ENCODE results near the gene EIF2B2.

Gene EIF2B2

GRCh38 chr14:75002392-75003249, at the start of gene EIF2B2:
TSS of gene EIF2B2 (plus strand) at chr14:75002921. CDS start at chr14:75002991, 70 bp downstream.
- DNase-seq (ENCODE audit: low spot score), result peak; percentile 98

- no peak for DNase-seq (ENCODE audit: low spot score)
Observed at GRCh38 chr14:74953686-74954085, 49.0 kb upstream of the EIF2B2 start.

DNA sequence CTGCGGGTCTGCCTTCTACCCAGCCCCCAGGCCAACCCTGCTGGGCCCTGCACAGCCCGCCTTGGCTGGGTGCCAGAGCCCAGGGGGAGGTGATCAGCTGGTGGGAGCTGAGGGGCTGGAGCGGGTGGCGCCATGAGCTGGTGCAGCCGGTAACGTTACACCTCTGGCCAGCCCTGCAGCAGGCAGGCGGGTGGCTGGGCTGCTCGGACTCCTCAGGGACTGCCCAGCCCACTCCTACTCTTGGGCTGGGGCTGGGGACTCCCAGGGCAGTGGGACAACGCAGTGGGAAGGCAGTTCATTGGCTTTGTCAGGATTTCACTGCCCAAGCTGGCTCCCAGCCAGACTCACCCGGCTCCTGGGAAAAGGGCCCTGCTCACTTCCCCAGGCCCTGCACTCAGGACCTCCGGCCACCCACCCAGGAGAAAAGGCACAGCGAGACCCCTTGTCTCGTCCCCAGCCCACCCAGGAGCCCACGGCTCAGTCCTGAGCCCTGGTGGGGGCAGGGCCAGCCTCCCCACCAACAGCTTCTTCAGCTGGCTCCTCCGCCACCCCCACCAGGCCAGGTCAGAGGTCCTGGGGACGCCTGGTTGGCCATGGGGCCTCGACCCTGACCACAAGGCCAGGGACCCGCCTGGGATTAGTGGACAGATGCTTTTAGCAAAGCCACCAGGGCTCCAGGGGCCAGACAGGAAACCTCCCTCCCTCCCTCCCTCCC, 48.3 kb upstream of the EIF2B2 start:
- no peak for DNase-seq (ENCODE audit: low spot score)

DNA sequence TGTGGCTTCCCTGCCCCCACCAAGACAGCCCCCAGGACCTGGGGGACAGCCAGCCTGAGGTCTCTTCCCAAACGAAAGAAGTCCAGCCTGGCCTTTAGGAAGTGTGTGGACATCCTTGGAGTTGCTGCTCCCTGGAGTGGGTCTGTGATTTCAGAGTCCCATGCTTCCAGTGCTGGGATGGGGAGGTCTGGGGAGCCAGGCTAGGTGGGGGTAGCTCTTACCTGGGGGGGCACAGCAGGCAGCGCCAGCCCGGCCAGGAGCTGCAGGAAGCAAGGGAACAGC, 47.8 kb upstream of the EIF2B2 start:
- no peak for DNase-seq (ENCODE audit: low spot score)

GRCh38 chr14:74955229-74956026, 47.3 kb upstream of the EIF2B2 start, which contains the start of gene PGF:
TSS of gene PGF (minus strand) at chr14:74955597. CDS start at chr14:74955242, 355 bp downstream.
- DNase-seq (ENCODE audit: low spot score), result no peak

GRCh38 chr14:74956027-74956279, 46.8 kb upstream of the EIF2B2 start:
- no peak for DNase-seq (ENCODE audit: low spot score)

- no peak for DNase-seq (ENCODE audit: low spot score)
Observed at GRCh38 chr14:74956280-74957072, 46.2 kb upstream of the EIF2B2 start.

GRCh38 chr14:74959596-74960180, 43.0 kb upstream of the EIF2B2 start:
- no peak for DNase-seq (ENCODE audit: low spot score)

- DNase-seq (ENCODE audit: low spot score), result no peak
Observed at GRCh38 chr14:74960736-74961135, 42.0 kb upstream of the EIF2B2 start.

- no peak for DNase-seq (ENCODE audit: low spot score)
Observed at GRCh38 chr14:74961238-74961911, 41.3 kb upstream of the EIF2B2 start.

DNA sequence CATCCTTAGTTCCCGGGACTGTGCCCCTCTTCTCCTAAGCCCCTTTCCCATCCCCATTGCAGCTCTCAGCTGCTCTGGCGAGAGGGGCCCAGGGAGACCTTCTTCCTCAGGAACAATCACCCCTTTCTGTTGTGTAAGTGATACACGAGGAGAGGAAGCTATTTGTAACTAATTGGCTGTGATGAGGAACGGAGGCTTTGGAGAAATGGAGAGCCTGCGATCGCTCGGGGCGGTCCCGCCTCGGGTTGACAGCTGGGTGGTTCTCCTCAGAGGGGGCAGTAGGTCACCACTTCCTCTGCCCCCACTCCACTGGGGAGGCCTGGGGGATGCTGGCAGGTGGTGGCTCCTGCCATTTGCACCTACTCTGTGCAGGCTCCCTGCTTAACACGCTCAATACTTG, 40.7 kb upstream of the EIF2B2 start:
- no peak for DNase-seq (ENCODE audit: low spot score)

DNA sequence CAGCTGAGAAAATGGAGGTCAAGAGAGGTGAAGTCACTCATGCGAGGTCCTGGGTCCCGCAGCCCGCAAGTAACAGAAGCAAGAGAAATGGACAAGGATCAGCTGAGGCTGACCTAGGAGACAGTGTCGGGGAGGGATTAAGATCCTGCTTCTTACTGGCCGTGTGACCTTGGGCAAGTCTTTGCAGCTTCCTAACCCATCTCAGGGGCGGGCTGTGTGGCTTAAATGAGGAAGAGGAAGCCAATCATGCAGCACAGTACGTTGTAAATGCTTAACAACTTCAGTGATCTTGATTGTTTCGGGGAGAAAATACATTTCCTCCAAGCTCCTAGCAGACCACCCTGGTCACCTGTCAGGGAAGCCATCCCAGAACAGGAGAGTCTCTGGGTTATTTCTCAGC, 40.2 kb upstream of the EIF2B2 start:
- DNase-seq (ENCODE audit: low spot score), result no peak

GRCh38 chr14:74963178-74963704, 39.5 kb upstream of the EIF2B2 start:
- DNase-seq (ENCODE audit: low spot score), result no peak

DNA sequence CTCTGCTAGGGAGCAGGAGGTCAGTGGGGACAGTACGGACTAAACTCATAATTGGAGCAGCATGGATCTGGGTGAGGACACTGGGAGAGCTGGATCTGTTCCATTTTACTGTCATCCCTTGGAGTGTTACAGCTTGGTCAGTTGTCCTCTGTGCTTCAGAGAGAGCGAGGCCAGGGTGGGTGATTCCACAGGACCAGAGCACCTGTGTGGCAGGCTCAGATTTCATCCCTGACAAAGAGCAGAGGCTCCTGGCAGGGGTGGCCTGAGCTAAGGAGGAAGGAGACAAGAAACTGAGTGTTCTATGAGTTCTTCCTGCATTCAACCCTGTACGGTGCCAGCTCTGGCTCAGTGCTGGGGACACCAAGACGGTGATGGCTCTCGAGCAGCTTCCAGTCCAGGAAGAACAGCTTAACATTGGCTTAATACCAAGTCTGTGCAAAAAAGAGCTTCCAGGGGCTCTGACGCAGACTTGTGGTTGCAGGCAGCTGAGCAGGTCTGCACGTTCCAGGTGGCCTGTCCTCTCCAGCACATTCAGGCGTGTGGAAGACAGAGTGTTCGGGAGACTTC, 38.9 kb upstream of the EIF2B2 start:
- no peak for DNase-seq (ENCODE audit: low spot score)

DNA sequence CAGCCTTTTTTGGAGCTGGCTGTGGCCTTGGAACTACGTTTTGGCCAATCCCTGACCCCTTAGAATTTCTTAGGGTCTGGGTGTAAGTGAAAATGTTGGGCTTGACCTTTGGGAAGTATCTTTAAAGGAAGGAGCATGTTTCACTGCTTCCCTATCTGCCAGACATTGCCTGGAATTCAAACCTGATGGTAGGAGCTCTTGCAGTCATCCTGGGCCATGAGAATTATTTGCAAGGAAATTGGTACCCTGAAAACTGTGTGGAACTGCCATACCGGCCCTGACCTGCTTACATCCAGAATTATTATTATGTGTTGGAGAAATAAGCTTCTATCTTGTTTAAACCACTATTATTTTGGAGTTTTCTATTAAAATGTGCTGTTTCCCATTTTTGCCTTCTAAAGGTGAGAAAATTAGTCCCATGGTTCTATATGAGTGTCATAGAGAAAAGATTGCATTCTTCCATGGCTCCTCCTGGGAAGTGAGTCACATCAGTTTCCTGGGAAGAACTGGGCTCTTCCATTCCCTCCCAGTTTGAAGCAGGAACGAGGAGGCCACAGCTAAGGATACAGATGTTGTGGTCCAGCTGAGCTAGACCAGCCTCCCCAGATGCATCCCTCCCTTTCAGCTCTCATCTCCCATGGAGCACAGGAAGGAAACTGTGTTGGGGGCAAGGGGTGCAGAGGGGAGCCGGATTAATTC, 37.8 kb upstream of the EIF2B2 start:
- DNase-seq (ENCODE audit: low spot score), result no peak

GRCh38 chr14:74965486-74966153, 37.1 kb upstream of the EIF2B2 start:
- no peak for DNase-seq (ENCODE audit: low spot score)

DNA sequence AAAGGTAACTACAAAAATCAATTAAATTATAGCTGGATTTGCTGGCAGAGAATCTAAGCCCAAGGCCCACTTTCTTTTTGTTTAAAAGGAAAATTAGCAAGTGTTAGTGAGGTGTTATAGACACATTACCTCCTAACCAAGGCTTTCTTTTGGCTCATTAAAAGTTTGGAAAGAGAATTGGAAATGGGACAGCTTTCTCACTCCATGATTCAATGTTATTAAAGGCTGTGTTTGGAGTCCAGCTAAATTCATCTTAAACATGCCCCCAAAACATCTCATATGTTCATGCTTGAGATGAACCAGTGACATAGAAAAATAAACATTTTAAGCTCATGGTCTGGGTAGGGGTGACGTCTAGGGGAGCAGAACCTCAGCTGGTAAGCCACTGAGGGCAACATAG, 33.9 kb upstream of the EIF2B2 start:
- DNase-seq (ENCODE audit: low spot score), result no peak

GRCh38 chr14:74973003-74973653, 29.6 kb upstream of the EIF2B2 start:
- DNase-seq (ENCODE audit: low spot score), result no peak

DNA sequence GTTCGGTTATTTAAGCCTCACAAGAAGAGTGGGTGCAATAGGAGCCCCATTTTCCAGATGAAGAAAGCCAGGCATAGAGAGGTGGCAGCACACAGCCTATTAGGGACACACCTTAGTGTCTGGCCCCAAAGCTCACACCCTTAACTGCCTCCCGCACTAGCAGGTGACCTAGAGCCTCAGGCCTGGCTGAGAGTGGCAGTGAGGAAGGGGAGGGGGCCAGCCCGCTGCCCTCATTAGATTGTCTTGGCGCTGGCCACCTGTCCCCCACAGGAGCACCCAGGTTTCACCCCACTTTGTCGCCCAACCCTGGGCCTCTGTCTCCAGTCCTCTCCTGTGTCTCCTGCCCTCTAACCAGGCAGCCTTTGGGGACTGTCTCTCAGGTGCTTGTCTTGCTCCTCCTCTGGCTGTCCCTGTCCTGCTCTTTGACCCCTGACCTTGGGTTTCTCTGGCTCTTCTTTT, 28.8 kb upstream of the EIF2B2 start:
- no peak for DNase-seq (ENCODE audit: low spot score)

Data from Ammon's horn (tissue), 1 donor.